CD4-positive, alpha-beta T cell treated with Interleukin-17A for 4 hours (primary cell): ENCODE data around the gene PIRT.

Experiments used
- DNase-seq: peaks from one replicate; pipeline ENCODE4 v3.0.0-alpha.2; 2020; ENCODE audit warnings: mixed read lengths

PIRT gene

GRCh38 chr17:10815319-10815718, 22.6 kb downstream of the PIRT start:
- no peak for DNase-seq

GRCh38 chr17:10814075-10814474, 23.8 kb downstream of the PIRT start:
- DNase-seq, result no peak

- DNase-seq, result no peak
Measured at GRCh38 chr17:10812674-10813073, 25.2 kb downstream of the PIRT start.

- no peak for DNase-seq
Measured at GRCh38 chr17:10809605-10810004, 28.3 kb downstream of the PIRT start.

DNA sequence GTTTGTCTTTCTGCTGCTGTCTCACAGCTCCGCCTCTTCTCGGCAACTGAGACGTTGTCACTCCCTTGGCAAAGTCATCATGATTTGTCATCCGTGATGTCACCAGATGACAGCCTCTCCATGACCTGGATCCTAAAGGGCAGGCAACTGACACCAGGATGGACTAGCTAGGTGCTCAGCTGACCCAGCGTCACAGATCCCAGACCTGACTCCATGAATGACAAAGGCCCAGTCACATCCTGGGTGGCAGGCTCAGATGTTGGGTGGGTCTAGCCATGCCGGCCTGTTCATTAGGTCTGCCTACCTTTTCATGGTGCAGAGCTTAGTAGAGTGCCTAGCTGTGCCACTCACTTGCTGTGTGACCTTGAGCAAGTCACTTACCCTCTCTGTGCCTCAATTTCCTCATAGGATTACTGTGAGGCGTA, 30.2 kb downstream of the PIRT start:
- DNase-seq, result no peak

DNA sequence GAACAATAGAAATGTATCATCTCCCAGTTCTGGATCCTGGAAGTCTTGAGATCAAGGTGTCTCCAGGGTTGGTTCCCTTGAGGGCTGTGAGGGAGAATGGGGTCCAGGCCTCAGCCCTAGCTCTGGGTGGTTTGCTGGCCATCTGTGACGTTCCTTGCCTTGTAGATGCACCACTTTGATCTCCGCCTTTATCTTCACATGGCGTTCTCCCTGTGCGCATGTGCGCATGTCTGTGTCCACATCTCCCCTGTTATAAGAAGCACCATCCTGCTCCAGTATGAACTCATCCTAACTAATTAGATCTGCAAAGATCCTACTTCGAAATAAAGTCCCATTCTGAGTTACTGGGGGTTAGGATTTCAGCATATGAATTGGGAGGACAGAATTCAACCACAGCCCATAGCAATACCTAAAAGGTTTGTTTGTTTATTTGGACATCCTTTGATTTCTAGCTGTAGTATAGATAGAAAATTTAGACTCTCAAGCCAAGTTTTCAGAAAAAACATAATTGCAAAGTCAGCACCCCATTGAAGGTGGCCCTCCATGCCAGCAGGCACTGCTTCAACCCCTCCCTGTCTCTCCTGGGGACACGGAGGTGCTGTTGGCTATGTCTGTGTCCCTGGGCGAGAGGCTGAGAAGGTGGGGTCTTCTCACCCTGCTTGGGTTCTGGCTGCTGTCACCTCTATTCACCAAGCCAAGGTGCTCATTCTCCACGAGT, 31.2 kb downstream of the PIRT start:
- DNase-seq, result no peak

DNA sequence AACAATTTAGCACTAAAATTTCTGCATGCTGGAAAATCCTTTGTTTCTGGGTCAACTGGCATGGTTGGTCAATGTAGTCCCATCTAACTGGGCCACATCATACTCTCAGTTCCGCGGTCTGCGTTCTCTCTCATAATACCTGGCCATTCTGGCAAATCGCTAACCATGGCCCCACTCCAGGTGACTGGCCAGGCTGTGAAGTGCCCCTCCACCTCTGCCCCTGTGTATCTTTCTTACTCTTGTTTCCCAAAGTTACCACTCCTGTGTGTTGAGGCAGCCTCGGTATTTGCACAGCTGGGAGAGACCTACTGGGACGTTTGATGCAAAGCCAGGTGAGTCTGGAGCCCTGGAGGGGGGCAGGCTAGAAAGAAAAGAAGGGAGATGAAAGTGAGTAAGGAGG, 32.0 kb downstream of the PIRT start:
- DNase-seq, result no peak

DNA sequence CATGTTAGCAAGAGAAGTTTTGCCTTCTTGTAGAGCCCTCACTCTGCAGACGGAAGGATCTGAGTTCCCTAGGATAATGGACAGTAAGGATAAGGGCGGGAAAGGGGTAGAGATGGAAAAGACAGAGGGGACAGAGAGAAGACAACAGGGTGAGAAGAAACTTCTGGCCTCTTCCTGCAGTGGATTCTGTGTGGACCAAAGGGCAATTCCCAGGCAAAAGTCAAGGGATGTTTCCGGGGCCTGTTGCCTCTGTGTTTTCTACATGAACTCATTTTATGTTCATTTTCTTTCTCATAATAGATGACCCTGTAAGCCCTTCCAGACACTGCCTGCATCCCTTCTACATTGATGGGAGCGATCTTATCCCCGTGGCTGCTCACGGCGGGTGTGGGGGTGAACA, 33.3 kb downstream of the PIRT start:
- no peak for DNase-seq

GRCh38 chr17:10803830-10804475, 33.9 kb downstream of the PIRT start, which contains the start of gene TMEM238L:
TSS of gene TMEM238L (minus strand) at chr17:10804099. CDS start at chr17:10803963, 136 bp downstream.
- DNase-seq, result no peak

GRCh38 chr17:10803350-10803749, 34.5 kb downstream of the PIRT start:
- DNase-seq, result no peak

DNA sequence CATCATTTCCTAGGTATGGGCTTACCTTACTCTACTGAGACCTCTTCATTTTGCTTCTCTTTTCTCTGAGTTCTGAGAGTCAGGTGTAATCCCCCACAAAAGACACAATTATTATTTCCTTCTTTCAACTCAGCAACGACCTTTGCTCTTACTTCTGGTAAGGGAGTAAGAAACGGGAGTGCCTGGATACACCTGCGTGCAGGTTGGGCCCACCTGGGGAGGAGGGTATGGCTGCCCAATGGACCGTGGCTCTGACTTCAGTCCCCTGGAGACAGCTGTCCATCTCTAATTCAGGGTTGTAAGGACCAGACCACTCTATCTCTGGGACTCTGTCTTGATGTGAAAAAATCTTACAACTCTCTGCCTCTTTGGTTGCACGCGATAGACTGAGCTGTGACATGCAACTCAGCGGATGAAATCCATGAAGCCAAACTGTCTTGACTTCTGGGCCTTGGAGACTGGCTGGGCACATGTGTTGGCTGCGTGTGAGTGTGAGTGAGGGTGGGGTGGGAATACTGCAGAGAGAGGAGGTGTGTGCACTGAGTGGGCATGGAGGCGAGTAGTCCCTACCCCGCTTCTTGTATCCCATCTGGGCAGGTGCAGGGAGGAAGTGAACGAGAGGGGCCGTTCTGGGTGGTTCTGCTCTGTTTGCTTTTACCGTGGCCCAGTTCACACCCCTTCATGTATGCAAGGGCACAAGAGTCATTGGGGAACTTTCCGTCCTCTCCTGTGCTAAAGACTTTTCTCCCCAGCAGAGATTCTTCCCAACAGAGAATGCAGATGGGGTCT, 35.2 kb downstream of the PIRT start:
- DNase-seq, result no peak

DNA sequence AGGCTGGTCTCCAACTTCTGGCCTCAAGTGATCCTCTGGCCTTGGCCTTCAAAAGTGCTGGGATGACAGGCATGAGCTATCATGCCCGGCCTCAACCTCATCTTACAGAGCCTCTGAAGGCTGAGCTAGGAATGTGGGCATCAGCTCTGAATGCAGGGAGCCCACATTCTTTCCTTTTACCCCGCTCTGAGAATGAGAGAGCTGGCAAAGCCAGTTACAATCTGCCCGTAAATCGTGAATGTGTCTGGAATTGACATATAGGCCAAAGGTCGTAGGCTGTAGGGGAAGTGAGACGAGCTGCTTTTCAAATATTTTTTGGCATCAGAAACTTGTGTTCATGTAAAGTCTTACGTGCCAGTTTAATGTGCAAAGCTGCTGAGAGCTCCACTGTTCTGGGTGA, 38.5 kb downstream of the PIRT start:
- DNase-seq, result no peak

DNA sequence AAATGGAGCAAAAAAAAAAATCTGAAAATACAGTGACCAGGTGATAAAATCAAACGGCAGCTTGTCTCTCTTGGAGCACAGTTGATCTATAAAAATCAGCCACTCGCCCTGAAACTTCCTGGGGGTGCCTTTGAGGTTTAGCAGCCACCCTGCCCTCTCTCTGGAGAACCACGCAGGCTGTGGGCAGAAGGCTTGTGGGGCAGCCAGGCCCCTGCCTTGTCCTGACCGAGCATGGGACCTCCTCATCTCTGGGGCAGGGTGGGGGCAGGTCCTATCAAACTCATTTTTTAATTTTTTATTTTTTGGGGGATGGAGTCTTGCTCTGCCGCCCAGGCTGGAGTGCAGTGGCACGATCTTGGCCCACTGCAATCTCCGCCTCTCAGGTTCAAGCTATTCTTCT, 39.0 kb downstream of the PIRT start:
- no peak for DNase-seq

DNA sequence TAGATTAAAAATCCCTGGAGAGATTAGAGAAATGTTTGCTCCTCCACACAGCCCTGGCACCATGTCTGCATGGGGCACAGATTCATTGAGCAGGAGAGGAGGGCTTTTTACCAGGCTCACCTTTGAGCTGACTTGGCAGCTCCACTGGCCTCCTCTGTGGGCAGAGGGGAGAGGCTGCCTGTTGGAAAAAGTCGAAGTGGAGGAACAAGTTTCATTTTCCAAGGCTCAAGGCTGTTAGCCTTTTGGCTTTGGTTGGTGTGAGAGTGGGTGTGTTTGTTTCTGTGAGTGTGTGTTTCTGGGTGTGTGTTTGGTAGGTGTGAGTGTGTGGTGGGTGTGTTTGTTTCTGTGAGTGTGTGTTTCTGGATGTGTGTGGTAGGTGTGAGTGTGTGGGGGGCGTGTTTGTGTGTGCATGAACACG, 39.5 kb downstream of the PIRT start:
- no peak for DNase-seq

DNA sequence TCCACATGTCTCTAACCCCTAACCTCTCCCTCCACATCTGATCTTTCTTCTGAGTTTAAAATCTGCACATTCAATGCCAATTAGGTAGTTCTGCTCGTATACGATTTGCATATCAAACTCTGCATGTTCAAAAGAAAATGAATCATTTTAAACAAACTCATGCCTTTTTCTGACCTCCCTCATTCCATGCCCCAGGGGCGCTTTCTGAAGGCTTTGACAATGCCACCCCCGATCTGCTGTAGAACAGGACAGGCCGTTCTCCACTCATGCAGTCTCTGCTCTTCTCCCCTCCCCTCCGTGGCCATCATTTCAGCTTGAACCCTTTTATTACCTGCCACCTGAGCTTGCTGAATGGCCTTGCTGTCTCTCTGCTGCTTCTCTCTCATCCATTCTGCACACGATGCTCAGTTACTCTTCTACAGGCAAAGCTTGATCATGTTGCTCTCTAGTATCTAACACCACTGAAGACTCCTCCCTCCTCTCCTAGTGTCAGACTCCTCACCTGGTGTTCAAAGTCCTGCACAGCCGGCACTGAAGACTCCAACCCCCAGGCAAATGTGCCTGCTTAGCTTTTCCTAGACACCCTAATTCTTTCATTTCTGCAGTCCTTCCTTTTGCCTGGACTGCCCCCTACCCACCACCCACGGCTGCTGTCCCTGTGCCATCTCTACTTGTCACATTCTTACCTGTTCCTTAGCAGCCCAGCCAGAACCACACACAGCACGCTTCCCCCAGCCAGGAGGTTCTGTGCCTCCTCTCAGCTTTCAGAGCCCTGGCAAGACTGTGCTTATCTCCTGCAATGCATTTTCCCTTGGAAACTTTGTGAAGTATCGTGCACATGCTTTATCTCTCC, 40.2 kb downstream of the PIRT start:
- DNase-seq, result no peak

DNA sequence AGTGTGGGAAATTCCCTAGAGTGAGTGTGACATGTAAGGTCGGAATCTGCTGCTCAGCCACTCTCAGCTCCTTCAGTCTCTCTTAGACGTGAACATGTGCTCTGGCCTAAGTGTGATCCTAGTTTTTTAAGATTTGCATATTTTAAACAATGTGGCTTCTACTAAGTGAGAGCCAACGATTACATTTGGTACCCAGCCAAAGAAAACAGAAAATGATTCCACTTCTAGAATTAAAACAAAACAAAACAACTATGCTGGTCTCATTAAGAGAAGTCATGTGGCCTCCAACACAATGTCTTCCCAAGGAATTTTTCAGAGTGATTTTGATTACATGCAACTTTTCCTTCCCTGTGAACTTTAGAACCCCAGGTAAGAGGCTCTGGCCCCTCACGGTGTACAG, 44.1 kb downstream of the PIRT start:
- DNase-seq, result no peak

DNA sequence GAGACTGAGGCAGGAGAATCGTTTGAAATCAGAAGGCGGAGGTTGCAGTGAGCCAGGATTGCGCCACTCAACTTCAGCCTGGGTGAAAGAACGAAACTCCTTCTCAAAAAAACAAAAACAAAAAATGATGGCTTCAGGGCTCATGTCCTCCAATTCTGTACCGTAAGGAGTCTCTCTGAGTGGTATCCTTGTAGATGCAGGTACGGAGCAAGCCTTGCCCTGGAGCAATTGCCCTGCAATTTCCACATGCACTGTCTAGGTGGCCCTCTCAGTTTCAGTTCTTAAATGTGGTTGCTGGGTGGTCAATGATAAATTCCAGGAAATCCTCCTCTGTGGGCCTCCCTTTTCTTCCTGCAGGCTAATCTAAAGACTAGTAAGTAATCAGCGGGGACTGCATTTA, 44.6 kb downstream of the PIRT start:
- DNase-seq, result no peak

GRCh38 chr17:10792151-10792550, 45.7 kb downstream of the PIRT start:
- no peak for DNase-seq

DNA sequence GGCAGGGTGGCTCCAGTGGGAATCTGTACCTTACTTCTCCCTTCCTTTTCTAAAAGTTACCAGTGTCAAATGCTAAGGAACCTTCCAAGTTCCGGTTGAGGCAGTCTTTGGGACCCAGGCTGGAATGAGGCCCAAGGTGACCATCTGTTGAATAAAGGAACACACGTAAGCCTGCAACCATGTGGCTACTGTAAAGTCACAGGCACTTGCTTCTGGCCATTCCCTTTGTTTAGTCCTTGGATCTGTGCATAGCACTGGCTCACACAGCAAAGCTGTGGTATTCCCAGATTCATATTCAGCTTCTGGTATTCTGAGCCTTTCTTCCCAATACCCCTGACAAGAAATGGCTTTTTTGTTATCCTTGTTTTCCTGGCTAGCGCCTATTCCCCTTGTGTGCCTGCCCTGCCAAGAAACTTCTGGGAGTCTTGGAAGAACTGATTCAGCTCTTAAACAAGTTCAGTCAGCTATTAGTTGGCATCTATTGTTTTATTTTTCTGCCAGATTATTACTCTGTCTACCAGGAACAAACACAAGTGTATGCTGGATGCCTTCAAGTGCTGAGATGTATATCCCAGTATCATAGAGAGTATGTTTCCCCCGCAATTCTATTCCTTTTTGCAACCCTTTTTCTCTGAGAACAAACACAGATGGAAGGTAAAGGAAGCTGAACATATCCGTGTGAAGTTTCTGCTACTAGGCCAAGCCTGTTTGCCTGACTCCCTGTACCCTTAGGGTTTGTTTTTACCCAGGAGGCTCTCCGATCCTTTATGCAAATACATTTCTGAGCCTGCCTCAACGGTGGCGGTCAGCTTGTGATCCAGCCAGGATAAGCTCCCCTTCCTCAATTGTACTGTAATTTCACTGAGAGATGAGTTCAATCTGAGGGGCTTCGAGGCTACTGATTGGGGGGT, 47.1 kb downstream of the PIRT start:
- DNase-seq, result no peak

DNA sequence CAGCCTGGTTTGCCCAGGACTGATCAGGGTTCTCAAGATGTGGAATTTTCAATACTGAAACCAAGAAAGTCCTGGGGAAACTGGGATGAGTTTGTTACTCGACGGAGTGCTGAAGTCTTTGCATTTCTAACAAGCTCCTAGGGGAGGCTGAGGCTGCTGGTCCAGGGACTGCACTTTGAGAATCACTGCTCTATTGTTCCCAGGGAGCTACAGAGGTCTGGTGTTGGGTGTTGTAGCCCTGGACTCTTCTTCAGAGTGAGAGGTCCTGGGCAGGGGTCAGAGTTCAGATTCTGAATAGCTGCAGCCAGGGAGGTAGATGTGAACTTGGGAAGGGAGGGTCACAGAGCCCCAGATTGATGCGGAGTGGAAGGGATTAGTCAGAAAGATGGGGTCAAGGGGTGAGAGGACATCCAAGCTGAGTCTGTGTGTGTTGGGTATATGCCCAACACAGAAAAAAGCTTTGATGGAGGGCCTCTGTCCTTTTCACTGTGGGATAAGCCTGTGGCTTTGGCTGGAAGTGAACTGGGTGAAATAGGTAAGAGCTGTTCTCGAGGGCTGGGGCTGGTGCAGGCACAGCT, 48.1 kb downstream of the PIRT start:
- no peak for DNase-seq

DNA sequence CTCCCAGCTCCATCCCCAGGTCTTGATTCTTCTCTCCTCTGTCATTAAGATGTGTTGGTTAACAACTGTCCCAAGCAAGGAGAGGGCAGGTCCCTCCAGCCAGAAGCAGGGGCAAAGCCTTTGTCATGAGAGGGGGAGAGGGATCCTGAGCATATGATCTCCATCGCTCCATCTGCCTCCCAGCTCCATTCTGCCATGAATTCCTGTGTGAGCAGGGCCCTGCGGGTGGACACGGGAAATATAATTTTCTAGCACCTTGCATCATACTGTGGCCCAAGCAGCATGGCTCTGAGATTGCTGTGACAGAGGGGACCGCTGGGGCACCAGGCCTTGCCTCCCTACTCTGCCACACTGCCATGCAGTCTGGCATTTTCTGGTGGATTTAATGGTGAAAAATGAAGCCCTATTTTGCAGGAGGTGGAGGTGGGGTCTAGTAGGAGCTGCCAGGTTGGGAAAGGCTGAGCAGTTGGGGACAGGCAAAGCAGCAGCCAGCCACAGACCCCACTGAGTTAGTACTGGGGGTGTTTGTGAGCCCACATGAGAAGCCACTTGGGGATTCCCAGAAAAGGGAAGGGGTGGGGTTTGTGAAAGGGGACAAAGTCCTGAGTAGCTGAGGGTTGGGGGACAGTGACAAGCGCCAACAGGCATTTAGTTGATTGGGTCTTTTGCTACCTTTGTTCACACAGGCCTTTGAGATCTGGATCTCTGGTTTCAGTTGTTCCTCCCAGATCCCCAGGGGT, 50.4 kb downstream of the PIRT start:
- DNase-seq, result no peak
